Colon (tissue), 2 donors: Measurements from ENCODE around the gene GSTT2.
"Not testable (repeated sequence)": the region's sequence is repeated elsewhere in the genome, so short reads cannot be mapped to it uniquely, and the experiment has no call there.

ENCODE experiments used
- FAIRE-seq: peaks from 2 replicates; lab custom pipeline; 2012; peaks lifted over from hg19 to GRCh38; lab: Jason Lieb, UNC
- donor health status: control.
- donor health status: control.

The GSTT2 gene

GRCh38 chr22:23979557-23980240, at the start of gene GSTT2:
TSS of gene GSTT2 (plus strand) at chr22:23980134.
- FAIRE-seq = not testable (repeated sequence)

GRCh38 chr22:23938328-23939016, 41.5 kb upstream of the GSTT2 start:
- no peak for FAIRE-seq

- no peak for FAIRE-seq
These were observed 40.9 kb upstream of the GSTT2 start for GRCh38 chr22:23939017-23939357.

- FAIRE-seq = not testable (repeated sequence)
These were observed 39.8 kb upstream of the GSTT2 start for GRCh38 chr22:23940166-23940565.

GRCh38 chr22:23947391-23947790, 32.5 kb upstream of the GSTT2 start:
- not testable (repeated sequence) for FAIRE-seq

GRCh38 chr22:23949764-23950163, 30.2 kb upstream of the GSTT2 start:
- not testable (repeated sequence) for FAIRE-seq

GRCh38 chr22:23951383-23951782, 28.6 kb upstream of the GSTT2 start:
- FAIRE-seq = not testable (repeated sequence)

- not testable (repeated sequence) for FAIRE-seq
These were observed 27.0 kb upstream of the GSTT2 start for GRCh38 chr22:23952794-23953405.

GRCh38 chr22:23953485-23953884, 26.4 kb upstream of the GSTT2 start:
- not testable (repeated sequence) for FAIRE-seq

GRCh38 chr22:23954193-23954990, 25.5 kb upstream of the GSTT2 start:
- FAIRE-seq = not testable (repeated sequence)

GRCh38 chr22:23954991-23955305, 25.0 kb upstream of the GSTT2 start:
- not testable (repeated sequence) for FAIRE-seq

GRCh38 chr22:23955886-23956285, 24.0 kb upstream of the GSTT2 start:
- FAIRE-seq = not testable (repeated sequence)

- FAIRE-seq = not testable (repeated sequence)
These were observed 23.5 kb upstream of the GSTT2 start for GRCh38 chr22:23956301-23956900.

- not testable (repeated sequence) for FAIRE-seq
These were observed 18.7 kb upstream of the GSTT2 start, which contains the start of gene GSTT2B for GRCh38 chr22:23961084-23961771. TSS of gene GSTT2B (minus strand) at chr22:23961195. CDS start at chr22:23961131, 64 bp downstream.

GRCh38 chr22:23966094-23966493, 13.8 kb upstream of the GSTT2 start:
- FAIRE-seq = not testable (repeated sequence)

- FAIRE-seq = peak; percentile 5
These were observed 13.4 kb upstream of the GSTT2 start, which contains the start of gene DDTL for GRCh38 chr22:23966568-23966967. TSS of gene DDTL (plus strand) at chr22:23966888. CDS start at chr22:23966915, 27 bp downstream.

GRCh38 chr22:23969071-23969470, 10.9 kb upstream of the GSTT2 start:
- no peak for FAIRE-seq

- no peak for FAIRE-seq
These were observed 9.7 kb upstream of the GSTT2 start for GRCh38 chr22:23970201-23970641.

GRCh38 chr22:23970816-23971486, 9.0 kb upstream of the GSTT2 start:
- FAIRE-seq = no peak

GRCh38 chr22:23971927-23972326, 8.0 kb upstream of the GSTT2 start:
- not testable (repeated sequence) for FAIRE-seq

GRCh38 chr22:23974345-23974744, 5.6 kb upstream of the GSTT2 start, which contains the start of gene DDT:
TSS of gene DDT (minus strand) at chr22:23974441. CDS start at chr22:23974414, 27 bp downstream.
- peak; percentile 79 for FAIRE-seq
